H9 (cell line): ENCODE data around the gene LSM7. TPM values are rescaled to one million over a fixed set of nuclear protein-coding genes. Genes with fewer than 3 reads are reported as not detected.

ENCODE experiments used
- DNase-seq: peaks from one replicate; pipeline ENCODE4 v3.0.0-alpha.2; 2017
- H2AFZ ChIP-seq: one replicate; pipeline ENCODE4 v1.6.1; 2013; ENCODE audit warnings: mild to moderate bottlenecking, low read length, control low read depth, moderate library complexity
- H2AK5ac ChIP-seq: 2 replicates; pipeline ENCODE4 v1.6.1; 2013; ENCODE audit warnings: low read length, control low read depth, mixed read lengths; ENCODE audit not compliant: insufficient read length
- H2BK120ac ChIP-seq: one replicate; pipeline ENCODE4 v1.6.1; 2013; ENCODE audit warnings: low read depth, mild to moderate bottlenecking, low read length, control low read depth, inconsistent platforms; ENCODE audit not compliant: poor library complexity, severe bottlenecking
- H2BK12ac ChIP-seq: 2 replicates; pipeline ENCODE4 v1.6.1; 2013; ENCODE audit warnings: low read length, control low read depth, mixed read lengths, low read depth; ENCODE audit not compliant: insufficient read length
- H2BK15ac ChIP-seq: 2 replicates; pipeline ENCODE4 v1.6.1; 2013; ENCODE audit warnings: low read depth, low read length, control low read depth
- H2BK20ac ChIP-seq: one replicate; pipeline ENCODE4 v1.6.1; 2013; ENCODE audit warnings: low read depth, mild to moderate bottlenecking, low read length, control low read depth, inconsistent platforms; ENCODE audit not compliant: poor library complexity, severe bottlenecking
- H2BK5ac ChIP-seq: 2 replicates; pipeline ENCODE4 v1.6.1; 2013; ENCODE audit warnings: low read length, control low read depth, mixed read lengths; ENCODE audit not compliant: insufficient read length
- H3K14ac ChIP-seq: 2 replicates; pipeline ENCODE4 v1.6.1; 2013; ENCODE audit warnings: low read length, control low read depth; ENCODE audit not compliant: insufficient read depth
- H3K18ac ChIP-seq: 2 replicates; pipeline ENCODE4 v1.6.1; 2013; ENCODE audit warnings: low read depth, mild to moderate bottlenecking, mixed read lengths, low read length, control low read depth; ENCODE audit not compliant: insufficient read length
- H3K23ac ChIP-seq: 2 replicates; pipeline ENCODE4 v1.6.1; 2013; ENCODE audit warnings: low read length, control low read depth, mixed read lengths, low read depth; ENCODE audit not compliant: insufficient read length
- H3K23me2 ChIP-seq: 2 replicates; pipeline ENCODE4 v1.6.1; 2013; ENCODE audit warnings: low read depth, mild to moderate bottlenecking, mixed read lengths, low read length, control low read depth; ENCODE audit not compliant: insufficient read length, poor library complexity, severe bottlenecking
- H3K27ac ChIP-seq: 2 replicates; pipeline ENCODE4 v1.5.1; 2013; ENCODE audit warnings: low read length, control low read depth, mixed read lengths, low read depth; ENCODE audit not compliant: insufficient read length
- H3K27me3 ChIP-seq: 2 replicates; pipeline ENCODE4 v1.6.1; 2013; ENCODE audit warnings: low read length, control low read depth, inconsistent platforms; ENCODE audit not compliant: insufficient read depth
- H3K4ac ChIP-seq: 2 replicates; pipeline ENCODE4 v1.6.1; 2013; ENCODE audit warnings: low read depth, mild to moderate bottlenecking, control low read depth, inconsistent platforms, low read length, moderate library complexity
- H3K4me1 ChIP-seq: 2 replicates; pipeline ENCODE4 v1.6.1; 2013; ENCODE audit warnings: low read length, control low read depth, inconsistent platforms; ENCODE audit not compliant: insufficient read depth
- H3K4me2 ChIP-seq: 2 replicates; pipeline ENCODE4 v1.6.1; 2013; ENCODE audit warnings: low read length, control low read depth, mixed read lengths; ENCODE audit not compliant: insufficient read length, insufficient read depth
- H3K56ac ChIP-seq: 2 replicates; pipeline ENCODE4 v1.6.1; 2013; ENCODE audit warnings: low read depth, mild to moderate bottlenecking, mixed read lengths, low read length, control low read depth; ENCODE audit not compliant: insufficient read length
- H3K79me1 ChIP-seq: 2 replicates; pipeline ENCODE4 v1.6.1; 2013; ENCODE audit warnings: low read depth, mild to moderate bottlenecking, moderate library complexity, low read length, control low read depth, inconsistent platforms; ENCODE audit not compliant: insufficient read depth, poor library complexity, severe bottlenecking
- H3K79me2 ChIP-seq: 2 replicates; pipeline ENCODE4 v1.6.1; 2013; ENCODE audit warnings: low read length, control low read depth, inconsistent platforms; ENCODE audit not compliant: insufficient read depth
- H3K9ac ChIP-seq: 2 replicates; pipeline ENCODE4 v1.6.1; 2013; ENCODE audit warnings: low read length, control low read depth, mixed read lengths; ENCODE audit not compliant: insufficient read length; ENCODE audit errors: extremely low read depth
- H3K9me3 ChIP-seq: one replicate; pipeline ENCODE4 v1.6.1; 2013; ENCODE audit warnings: low read depth, low read length, inconsistent platforms; ENCODE audit not compliant: control insufficient read depth
- H3T11ph ChIP-seq: one replicate; pipeline ENCODE4 v1.6.1; 2013; ENCODE audit warnings: mild to moderate bottlenecking, low read length, control low read depth, inconsistent platforms
- H4K20me1 ChIP-seq: one replicate; pipeline ENCODE4 v1.6.1; 2013; ENCODE audit not compliant: control insufficient read depth, insufficient read length, insufficient read depth
- H4K5ac ChIP-seq: 2 replicates; pipeline ENCODE4 v1.6.1; 2013; ENCODE audit warnings: low read depth, mild to moderate bottlenecking, mixed read lengths, low read length, control low read depth; ENCODE audit not compliant: insufficient read length
- H4K8ac ChIP-seq: replicated peaks from 2 replicates; pipeline ENCODE4 v1.6.1; 2013; ENCODE audit warnings: low read length, control low read depth, mixed read lengths, low read depth; ENCODE audit not compliant: insufficient read length
- H4K91ac ChIP-seq: 2 replicates; pipeline ENCODE4 v1.6.1; 2013; ENCODE audit warnings: low read depth, mild to moderate bottlenecking, moderate library complexity, mixed read lengths, low read length, control low read depth; ENCODE audit not compliant: insufficient read length
- H3K27ac Mint-ChIP-seq, 3 experiments: 2 replicates in 2 of 3; 3 replicates in 1 of 3; pipeline ENCODE4 v1.8.0; 2020 to 2021; ENCODE audit warnings: mixed read lengths in 3 of 3, mild to moderate bottlenecking in 1 of 3, moderate library complexity in 1 of 3
- H3K27me3 Mint-ChIP-seq: 2 replicates; pipeline ENCODE4 v1.8.0; 2021; ENCODE audit warnings: low read depth, mild to moderate bottlenecking, moderate library complexity, mixed read lengths
- H3K36me3 Mint-ChIP-seq, 3 experiments: 2 replicates in 2 of 3; 3 replicates in 1 of 3; pipeline ENCODE4 v1.8.0; 2020 to 2021; ENCODE audit warnings: low read depth in 3 of 3, mixed read lengths in 3 of 3; ENCODE audit not compliant: insufficient read depth in 1 of 3
- H3K4me1 Mint-ChIP-seq, 2 experiments: 2 replicates each; pipeline ENCODE4 v1.8.0; 2020; ENCODE audit warnings: mixed read lengths in 2 of 2
- H3K4me3 Mint-ChIP-seq, 2 experiments: 2 replicates in 1 of 2; 3 replicates in 1 of 2; pipeline ENCODE4 v1.8.0; 2020 to 2021; ENCODE audit warnings: mild to moderate bottlenecking in 2 of 2, mixed read lengths in 2 of 2, moderate library complexity in 1 of 2
- H3K9me3 Mint-ChIP-seq, 2 experiments: 2 replicates in 1 of 2; 3 replicates in 1 of 2; pipeline ENCODE4 v1.8.0; 2020; ENCODE audit warnings: mild to moderate bottlenecking in 2 of 2, mixed read lengths in 2 of 2, moderate library complexity in 1 of 2
- CTCF ChIP-seq: fragments of 200-600 bp; sonication (generic); conservative IDR thresholded peaks from 3 replicates; pipeline ENCODE4 v1.8.0; 2021; ENCODE audit warnings: antibody characterized with exemption, mild to moderate bottlenecking
- WGBS: extraction: QIAGEN DNeasy Blood & Tissue Kit; methylation state at CpG from one replicate; pipeline ENCODE4 v1.1.7; 2013; ENCODE audit warnings: missing lambda C conversion rate, low lambda C conversion rate, mixed read lengths; ENCODE audit not compliant: insufficient read length; ENCODE audit errors: extremely low coverage; 5-methylcytosine and 5-hydroxymethylcytosine counted together
- total RNA-seq: library from RNA; stranded (reverse); gene quantifications from 2 replicates; pipeline ENCODE4 v1.2.1, GENCODE V29; 2021

LSM7 gene
- total RNA-seq, 1 experiment from 2014 or later, result 187 TPM

GRCh38 chr19:2338055-2338615 is 9.7 kb upstream of the LSM7 start:
- Histone ChIP-seq H3K27ac (no peak overlapping the region), H4K20me1 (no peaks in the 10 kb centered on the region), H2AFZ (no peak overlapping the region), H3K23ac (no peak overlapping the region), H4K91ac (no peak overlapping the region), H4K8ac (no peak overlapping the region), H2BK5ac (no peak overlapping the region), H2BK12ac (no peak overlapping the region), H3K79me2 (peaks cover 3% of the 10 kb centered on the region; the same call in 1 of the 2 replicates), H3K9me3 (no peaks in the 10 kb centered on the region), H3K9ac (no peak overlapping the region), H2BK20ac (no peak overlapping the region), H3K4ac (no peak overlapping the region), H2BK15ac (no peak overlapping the region), H3K4me1 (no peaks in the 10 kb centered on the region), H3K4me2 (no peak overlapping the region), H2AK5ac (no peak overlapping the region), H3K14ac (no peak overlapping the region), H3K27me3 (no peaks in the 10 kb centered on the region), H4K5ac (no peak overlapping the region), H3K79me1 (peaks cover 2% of the 10 kb centered on the region), H3K23me2 (no peaks in the 10 kb centered on the region), H3K18ac (no peak overlapping the region), H3K56ac (no peak overlapping the region), H3T11ph (no peak overlapping the region), H2BK120ac (no peak overlapping the region)
- no CpG with 5 or more reads among the region's 21 CpGs for whole genome bisulfite sequencing
- H3K36me3 Mint-ChIP-seq, result peaks cover 5 to 26% (median 13%) of the 10 kb centered on the region in 3 experiments; a peak in 6 of 7 replicates
- H3K4me3 Mint-ChIP-seq, result no peak overlapping the region
- DNase-seq, result no peak
- peaks cover 3 to 6% of the 10 kb centered on the region in 2 experiments; a peak in 4 of 5 replicates for H3K9me3 Mint-ChIP-seq
- TF ChIP-seq CTCF, result no peak
- no peak overlapping the region for H3K27ac Mint-ChIP-seq
- no peaks in the 10 kb centered on the region for H3K27me3 Mint-ChIP-seq
- H3K4me1 Mint-ChIP-seq, result peaks cover 0 to 13% of the 10 kb centered on the region in 2 experiments; a peak in 2 of 4 replicates
